HUES48 (cell line): ENCODE data around the gene LY6G6D.

ENCODE experiments used
- H3K27ac ChIP-seq: one replicate; pipeline ENCODE4 v1.7.0; 2013; ENCODE audit warnings: low read depth, low read length, inconsistent platforms
- H3K27me3 ChIP-seq: 2 replicates; pipeline ENCODE4 v1.6.1; 2013; ENCODE audit warnings: mild to moderate bottlenecking, low read length; ENCODE audit not compliant: control insufficient read depth, insufficient read depth
- H3K36me3 ChIP-seq: 2 replicates; pipeline ENCODE4 v1.6.1; 2013; ENCODE audit warnings: low read length; ENCODE audit not compliant: control insufficient read depth, insufficient read depth
- H3K4me1 ChIP-seq: 2 replicates; pipeline ENCODE4 v1.6.1; 2013; ENCODE audit warnings: mild to moderate bottlenecking, low read length; ENCODE audit not compliant: control insufficient read depth, insufficient read depth
- H3K4me3 ChIP-seq: 2 replicates; pipeline ENCODE4 v1.5.1; 2013; ENCODE audit warnings: mild to moderate bottlenecking, low read depth, low read length
- H3K9ac ChIP-seq: 2 replicates; pipeline ENCODE4 v1.6.1; 2013; ENCODE audit warnings: mild to moderate bottlenecking, low read depth, low read length, moderate library complexity
- H3K9me3 ChIP-seq: 2 replicates; pipeline ENCODE4 v1.6.1; 2013; ENCODE audit warnings: low read length; ENCODE audit not compliant: control insufficient read depth, insufficient read depth

The LY6G6D gene

GRCh38 chr6:31683591-31683990, 31.6 kb upstream of the LY6G6D start:
- H3K9me3 ChIP-seq, result no peaks in the 10 kb centered on the region
- H3K9ac ChIP-seq, result no peak overlapping the region
- no peak overlapping the region for H3K27ac ChIP-seq
- H3K4me3 ChIP-seq, result peak overlapping the region; percentile 60
- peaks cover 17% of the 10 kb centered on the region for H3K27me3 ChIP-seq
- peaks cover 10% of the 10 kb centered on the region; the same call in 1 of the 2 replicates for H3K4me1 ChIP-seq
- H3K36me3 ChIP-seq, result peaks cover 29% of the 10 kb centered on the region

DNA sequence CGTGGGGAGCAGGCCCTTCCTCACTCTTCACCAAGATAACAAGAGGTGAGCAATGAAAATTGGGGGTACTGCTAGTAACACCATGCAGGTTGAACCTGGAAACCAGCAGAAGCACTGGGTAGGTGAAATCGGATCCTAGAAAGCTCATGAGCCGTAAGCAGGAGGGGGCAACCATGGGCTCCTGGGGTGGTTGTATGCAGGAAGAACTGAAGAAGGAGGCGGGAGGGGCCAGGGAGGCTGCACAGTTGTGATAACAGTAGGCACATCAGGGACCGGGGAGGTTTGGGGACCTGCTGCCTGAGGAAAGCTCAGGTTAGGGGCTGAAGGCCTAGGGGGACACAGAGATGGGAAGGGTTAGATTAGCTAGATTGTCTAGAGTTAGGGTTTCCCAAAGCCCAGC, 28.7 kb upstream of the LY6G6D start:
- Histone ChIP-seq H3K36me3 (peaks cover 58% of the 10 kb centered on the region), H3K4me1 (peaks cover 7% of the 10 kb centered on the region; the same call in 1 of the 2 replicates), H3K27ac (no peak overlapping the region), H3K9me3 (no peaks in the 10 kb centered on the region), H3K4me3 (no peak overlapping the region), H3K9ac (no peak overlapping the region), H3K27me3 (peaks cover 9% of the 10 kb centered on the region)

DNA sequence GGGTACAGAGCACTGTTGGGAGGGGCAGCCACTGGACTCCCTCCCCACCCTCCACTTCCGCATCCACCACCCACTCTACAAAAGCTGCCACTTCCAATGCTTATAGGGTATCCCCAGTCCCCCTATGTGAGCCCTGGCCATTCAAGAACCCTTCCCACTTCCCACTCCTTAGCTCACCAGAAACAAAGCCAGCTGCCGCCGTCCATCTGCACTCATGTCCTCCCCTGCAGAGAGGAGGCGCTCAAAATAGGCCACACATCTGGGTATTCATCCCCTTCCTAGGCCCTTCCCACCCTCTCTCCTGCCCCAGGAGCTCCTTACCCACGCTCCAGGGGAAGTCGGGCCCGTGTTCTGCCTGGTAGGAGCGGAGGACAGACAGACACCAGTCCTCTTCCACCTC, 27.8 kb upstream of the LY6G6D start:
- Histone ChIP-seq H3K27ac (no peak overlapping the region), H3K27me3 (peaks cover under 1% of the 10 kb centered on the region), H3K36me3 (peaks cover 64% of the 10 kb centered on the region), H3K9ac (no peak overlapping the region), H3K9me3 (no peaks in the 10 kb centered on the region), H3K4me3 (no peak overlapping the region), H3K4me1 (peaks cover 7% of the 10 kb centered on the region; the same call in 1 of the 2 replicates)

DNA sequence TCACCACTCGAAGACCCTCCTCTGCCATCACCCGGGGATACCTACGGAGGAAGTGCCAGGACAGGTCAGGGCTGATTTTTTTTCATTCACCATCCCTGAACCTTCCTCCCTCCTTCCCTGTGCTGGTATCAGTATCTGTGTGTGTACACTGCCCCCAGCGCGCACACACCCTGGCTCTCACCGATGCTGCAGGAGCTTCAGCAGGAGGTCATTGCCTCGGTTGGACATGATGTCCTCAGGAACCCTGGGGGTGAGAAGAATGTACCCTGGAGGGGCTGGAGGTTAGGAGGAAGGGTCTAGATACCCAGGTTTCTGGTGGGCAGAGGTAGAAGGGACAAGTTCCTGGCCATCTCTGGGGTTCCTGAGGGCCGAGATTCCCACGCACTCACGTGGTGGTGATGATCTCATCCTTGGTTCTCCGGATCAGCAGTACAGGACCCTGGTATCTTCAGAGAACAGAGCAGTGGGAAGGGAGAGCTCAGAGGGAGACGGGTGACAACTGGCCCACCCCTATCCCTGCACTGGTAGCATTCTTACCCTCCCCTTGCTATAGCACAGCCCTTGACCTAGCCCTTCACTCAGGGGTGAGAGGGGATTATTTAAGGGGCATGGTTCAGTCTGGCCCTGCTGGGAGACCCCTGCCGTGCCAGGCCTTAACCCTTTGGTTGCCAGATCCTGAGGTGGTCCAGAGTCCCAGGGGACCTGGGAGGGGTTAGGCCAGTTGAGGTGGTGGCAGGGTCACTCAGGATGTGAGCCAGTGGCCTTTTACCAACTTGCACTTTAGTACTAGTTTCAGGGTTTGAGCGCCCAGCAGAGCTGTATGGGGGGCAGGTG, 27.1 kb upstream of the LY6G6D start:
- Histone ChIP-seq H3K36me3 (peaks cover 71% of the 10 kb centered on the region), H3K9me3 (no peaks in the 10 kb centered on the region), H3K4me3 (no peak overlapping the region), H3K9ac (no peak overlapping the region), H3K27me3 (no peaks in the 10 kb centered on the region), H3K4me1 (peaks cover 7% of the 10 kb centered on the region; the same call in 1 of the 2 replicates), H3K27ac (no peak overlapping the region)

GRCh38 chr6:31689249-31690110, 25.7 kb upstream of the LY6G6D start:
- Histone ChIP-seq H3K9me3 (no peaks in the 10 kb centered on the region), H3K9ac (no peak overlapping the region), H3K27ac (peak overlapping the region; percentile 14), H3K27me3 (no peaks in the 10 kb centered on the region), H3K4me1 (peaks cover 4% of the 10 kb centered on the region; the same call in 1 of the 2 replicates), H3K4me3 (no peak overlapping the region), H3K36me3 (peaks cover 82% of the 10 kb centered on the region)

DNA sequence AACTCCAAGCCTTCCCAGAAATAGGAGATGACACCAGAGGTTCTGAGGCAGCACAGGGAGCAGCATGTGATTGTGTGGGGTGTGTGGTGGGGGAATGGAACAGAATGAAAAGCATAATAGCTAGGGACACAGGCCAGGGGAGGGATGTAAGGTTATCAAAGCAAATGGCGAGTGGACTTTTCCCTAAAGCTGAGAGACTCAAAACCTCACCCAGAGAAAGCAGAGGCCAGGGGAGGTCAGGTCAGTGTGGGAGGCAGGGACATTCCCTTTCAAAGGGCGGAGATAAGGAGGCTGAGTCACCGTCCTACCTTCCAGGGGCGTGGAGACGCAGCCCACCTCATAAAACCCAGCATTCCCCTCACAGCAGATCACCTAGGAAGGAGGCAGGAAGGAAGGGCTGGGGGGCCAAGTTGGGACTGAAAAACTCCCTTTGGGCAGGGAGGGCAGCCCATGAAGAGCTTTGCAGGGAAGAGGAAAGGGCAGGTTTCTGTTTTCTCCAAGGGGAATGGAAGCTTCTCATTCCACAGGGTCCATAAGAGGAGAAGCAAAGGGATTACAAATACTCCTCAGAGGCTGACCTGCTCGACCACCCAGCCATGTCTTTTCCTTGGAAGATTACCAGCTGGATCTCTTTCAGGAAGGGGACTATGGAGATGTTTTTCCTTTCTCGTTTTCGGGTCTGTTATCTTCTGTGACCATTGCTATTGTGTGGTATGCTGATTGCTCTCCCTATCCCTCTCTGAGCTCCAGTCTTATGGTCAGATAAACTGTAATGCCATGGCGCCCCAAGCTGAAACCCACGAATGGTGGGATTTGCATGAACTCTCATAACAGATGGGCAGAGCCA, 24.7 kb upstream of the LY6G6D start:
- H3K4me1 ChIP-seq, result peaks cover 4% of the 10 kb centered on the region; the same call in 1 of the 2 replicates
- H3K27ac ChIP-seq, result peak overlapping the region; percentile 59
- no peak overlapping the region for H3K4me3 ChIP-seq
- H3K9ac ChIP-seq, result no peak overlapping the region
- no peaks in the 10 kb centered on the region for H3K27me3 ChIP-seq
- peaks cover 90% of the 10 kb centered on the region for H3K36me3 ChIP-seq
- no peaks in the 10 kb centered on the region for H3K9me3 ChIP-seq

- Histone ChIP-seq H3K36me3 (peaks cover 86% of the 10 kb centered on the region), H3K9me3 (no peaks in the 10 kb centered on the region), H3K9ac (no peak overlapping the region), H3K27ac (peak overlapping the region; percentile 59), H3K4me3 (no peak overlapping the region), H3K4me1 (peaks cover 4% of the 10 kb centered on the region; the same call in 1 of the 2 replicates), H3K27me3 (no peaks in the 10 kb centered on the region)
Observed at GRCh38 chr6:31691078-31691463, 24.1 kb upstream of the LY6G6D start.

GRCh38 chr6:31691564-31692108, 23.5 kb upstream of the LY6G6D start:
- Histone ChIP-seq H3K4me3 (no peak overlapping the region), H3K4me1 (peaks cover 4% of the 10 kb centered on the region; the same call in 1 of the 2 replicates), H3K36me3 (peaks cover 85% of the 10 kb centered on the region), H3K9me3 (no peaks in the 10 kb centered on the region), H3K27ac (no peak overlapping the region), H3K9ac (no peak overlapping the region), H3K27me3 (no peaks in the 10 kb centered on the region)

GRCh38 chr6:31692353-31692752, 22.8 kb upstream of the LY6G6D start:
- Histone ChIP-seq H3K27ac (no peak overlapping the region), H3K9ac (no peak overlapping the region), H3K9me3 (no peaks in the 10 kb centered on the region)

DNA sequence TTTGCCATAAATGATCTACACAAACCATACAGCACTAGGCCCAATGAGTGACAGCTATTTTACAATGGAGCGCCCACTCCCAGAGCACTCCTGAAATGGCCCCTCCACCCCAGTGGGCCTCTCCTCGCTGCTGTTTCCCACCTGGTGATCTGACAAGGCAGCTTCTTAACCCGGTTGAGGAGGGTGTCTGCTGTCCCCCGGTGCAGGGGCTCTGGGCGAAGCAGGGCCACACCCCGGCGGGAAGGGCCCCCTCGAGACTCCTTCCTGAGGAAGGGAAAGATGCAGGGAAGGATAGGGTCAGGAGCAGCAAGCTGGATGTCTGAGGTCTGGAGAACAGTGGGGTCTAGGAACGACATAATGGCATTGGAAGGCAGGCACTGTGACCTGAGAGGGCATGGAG, 22.3 kb upstream of the LY6G6D start:
- Histone ChIP-seq H3K9ac (no peak overlapping the region), H3K27ac (no peak overlapping the region), H3K9me3 (no peaks in the 10 kb centered on the region), H3K27me3 (no peaks in the 10 kb centered on the region), H3K4me1 (peaks cover 4% of the 10 kb centered on the region; the same call in 1 of the 2 replicates), H3K36me3 (peaks cover 78% of the 10 kb centered on the region), H3K4me3 (no peak overlapping the region)

More at GRCh38 chr6:31692353-31692752, 22.8 kb upstream of the LY6G6D start:
- H3K4me1 ChIP-seq, result peaks cover 4% of the 10 kb centered on the region; the same call in 1 of the 2 replicates
- H3K27me3 ChIP-seq, result no peaks in the 10 kb centered on the region
- H3K4me3 ChIP-seq, result no peak overlapping the region
- H3K36me3 ChIP-seq, result peaks cover 83% of the 10 kb centered on the region
